Stomach smooth muscle (tissue), 2 donors: ENCODE measurements around the gene RPS19BP1.

Source experiments
- H3K27ac ChIP-seq: one replicate; pipeline ENCODE4 v1.7.0; 2013; ENCODE audit warnings: mild to moderate bottlenecking, low read length, inconsistent platforms
- H3K27me3 ChIP-seq, 2 donors: one replicate each; pipeline ENCODE4 v1.7.0; 2013; ENCODE audit warnings: low read length in 2 of 2; ENCODE audit not compliant: insufficient read depth in 2 of 2, control insufficient read depth in 1 of 2
- H3K36me3 ChIP-seq, 2 donors: one replicate each; pipeline ENCODE4 v1.7.0; 2013; ENCODE audit warnings: low read length in 2 of 2; ENCODE audit not compliant: control insufficient read depth in 2 of 2, insufficient read depth in 2 of 2
- H3K4me1 ChIP-seq: one replicate; pipeline ENCODE4 v1.7.0; 2013; ENCODE audit warnings: low read length; ENCODE audit not compliant: control insufficient read depth, insufficient read depth
- H3K4me3 ChIP-seq, 2 donors: one replicate each; pipeline ENCODE4 v1.7.0; 2013; ENCODE audit warnings: low read length in 2 of 2
- H3K9ac ChIP-seq, 2 donors: one replicate each; pipeline ENCODE4 v1.7.0; 2013; ENCODE audit warnings: low read length in 2 of 2, mild to moderate bottlenecking in 1 of 2
- H3K9me3 ChIP-seq, 2 donors: one replicate each; pipeline ENCODE4 v1.7.0; 2013; ENCODE audit warnings: low read length in 2 of 2; ENCODE audit not compliant: control insufficient read depth in 2 of 2
- donor health status: healthy.
- donor health status: Pancreatic carcinoma.

Gene RPS19BP1

GRCh38 chr22:39570665-39571064 lies 38.1 kb upstream of the RPS19BP1 start, which contains the start of gene CACNA1I:
Gene CACNA1I, plus strand, starts transcription at chr22:39570753. Its CDS starts 0 bp downstream, at chr22:39570753.
- H3K27ac ChIP-seq: no peak within 1 kb of the TSS
- H3K4me1 ChIP-seq: no peaks in the 10 kb centered on the region
- no peak within 1 kb of the TSS for H3K9ac ChIP-seq
- no peak within 1 kb of the TSS for H3K4me3 ChIP-seq
- no peaks in the 10 kb centered on the region for H3K9me3 ChIP-seq
- no peaks in the 10 kb centered on the region for H3K36me3 ChIP-seq
- H3K27me3 ChIP-seq: peaks cover 0 to 10% of the 10 kb centered on the region in 2 donors

- no peak overlapping the region for H3K27ac ChIP-seq
- H3K4me1 ChIP-seq: no peaks in the 10 kb centered on the region
- no peak overlapping the region for H3K9ac ChIP-seq
- no peaks in the 10 kb centered on the region for H3K36me3 ChIP-seq
- H3K4me3 ChIP-seq: no peak overlapping the region
- no peaks in the 10 kb centered on the region for H3K9me3 ChIP-seq
- H3K27me3 ChIP-seq: peaks cover 0 to 15% of the 10 kb centered on the region in 2 donors
These were observed 37.7 kb upstream of the RPS19BP1 start for GRCh38 chr22:39570226-39570625.

GRCh38 chr22:39569066-39569465 lies 36.5 kb upstream of the RPS19BP1 start:
- Histone ChIP-seq H3K9me3 (no peaks in the 10 kb centered on the region), H3K9ac (no peak overlapping the region), H3K4me1 (no peaks in the 10 kb centered on the region), H3K27ac (no peak overlapping the region), H3K4me3 (no peak overlapping the region), H3K36me3 (no peaks in the 10 kb centered on the region), H3K27me3 (peaks cover 0 to 19% of the 10 kb centered on the region in 2 donors)

GRCh38 chr22:39568278-39568981 lies 35.9 kb upstream of the RPS19BP1 start:
- no peak overlapping the region for H3K9ac ChIP-seq
- no peaks in the 10 kb centered on the region for H3K4me1 ChIP-seq
- no peak overlapping the region for H3K4me3 ChIP-seq
- no peaks in the 10 kb centered on the region for H3K36me3 ChIP-seq
- no peak overlapping the region for H3K27ac ChIP-seq
- H3K9me3 ChIP-seq: no peaks in the 10 kb centered on the region
- peaks cover 4 to 25% of the 10 kb centered on the region in 2 donors for H3K27me3 ChIP-seq

GRCh38 chr22:39567135-39567946 lies 34.8 kb upstream of the RPS19BP1 start:
- no peak overlapping the region for H3K4me3 ChIP-seq
- no peak overlapping the region for H3K27ac ChIP-seq
- no peaks in the 10 kb centered on the region for H3K4me1 ChIP-seq
- no peaks in the 10 kb centered on the region for H3K9me3 ChIP-seq
- no peak overlapping the region for H3K9ac ChIP-seq
- H3K36me3 ChIP-seq: no peaks in the 10 kb centered on the region
- H3K27me3 ChIP-seq: peaks cover 4 to 31% of the 10 kb centered on the region in 2 donors

- Histone ChIP-seq H3K4me1 (no peaks in the 10 kb centered on the region), H3K27me3 (peaks cover 4 to 38% of the 10 kb centered on the region in 2 donors), H3K9me3 (no peaks in the 10 kb centered on the region), H3K27ac (no peak overlapping the region), H3K4me3 (no peak overlapping the region), H3K9ac (no peak overlapping the region), H3K36me3 (no peaks in the 10 kb centered on the region)
These were observed 32.9 kb upstream of the RPS19BP1 start for GRCh38 chr22:39565414-39565944.

- Histone ChIP-seq H3K36me3 (no peaks in the 10 kb centered on the region), H3K27me3 (peaks cover 15 to 51% of the 10 kb centered on the region in 2 donors)
These were observed 31.3 kb upstream of the RPS19BP1 start for GRCh38 chr22:39563571-39564428.

GRCh38 chr22:39562839-39563489 lies 30.4 kb upstream of the RPS19BP1 start:
- Histone ChIP-seq H3K27me3 (peaks cover 24 to 56% of the 10 kb centered on the region in 2 donors), H3K4me3 (no peak overlapping the region), H3K9me3 (no peaks in the 10 kb centered on the region), H3K27ac (no peak overlapping the region), H3K36me3 (no peaks in the 10 kb centered on the region), H3K4me1 (peaks cover 6% of the 10 kb centered on the region), H3K9ac (no peak overlapping the region)

More at GRCh38 chr22:39563571-39564428, 31.3 kb upstream of the RPS19BP1 start:
- Histone ChIP-seq H3K4me1 (no peaks in the 10 kb centered on the region), H3K9ac (no peak overlapping the region), H3K4me3 (no peak overlapping the region), H3K9me3 (no peaks in the 10 kb centered on the region), H3K27ac (no peak overlapping the region)

GRCh38 chr22:39560127-39560526 lies 27.6 kb upstream of the RPS19BP1 start:
- H3K9me3 ChIP-seq: no peaks in the 10 kb centered on the region
- peaks cover 10% of the 10 kb centered on the region for H3K4me1 ChIP-seq
- no peak overlapping the region for H3K27ac ChIP-seq
- no peak overlapping the region for H3K4me3 ChIP-seq
- H3K9ac ChIP-seq: no peak overlapping the region
- peaks cover 45 to 64% of the 10 kb centered on the region in 2 donors for H3K27me3 ChIP-seq
- no peaks in the 10 kb centered on the region for H3K36me3 ChIP-seq
